ENCODE data around the gene SEMA4A. TPM values are rescaled to one million over a fixed set of nuclear protein-coding genes. Genes with fewer than 3 reads are reported as not detected.

Gene SEMA4A
- total RNA-seq, 1 experiment from 2014 or later, result 1.5 TPM

DNA sequence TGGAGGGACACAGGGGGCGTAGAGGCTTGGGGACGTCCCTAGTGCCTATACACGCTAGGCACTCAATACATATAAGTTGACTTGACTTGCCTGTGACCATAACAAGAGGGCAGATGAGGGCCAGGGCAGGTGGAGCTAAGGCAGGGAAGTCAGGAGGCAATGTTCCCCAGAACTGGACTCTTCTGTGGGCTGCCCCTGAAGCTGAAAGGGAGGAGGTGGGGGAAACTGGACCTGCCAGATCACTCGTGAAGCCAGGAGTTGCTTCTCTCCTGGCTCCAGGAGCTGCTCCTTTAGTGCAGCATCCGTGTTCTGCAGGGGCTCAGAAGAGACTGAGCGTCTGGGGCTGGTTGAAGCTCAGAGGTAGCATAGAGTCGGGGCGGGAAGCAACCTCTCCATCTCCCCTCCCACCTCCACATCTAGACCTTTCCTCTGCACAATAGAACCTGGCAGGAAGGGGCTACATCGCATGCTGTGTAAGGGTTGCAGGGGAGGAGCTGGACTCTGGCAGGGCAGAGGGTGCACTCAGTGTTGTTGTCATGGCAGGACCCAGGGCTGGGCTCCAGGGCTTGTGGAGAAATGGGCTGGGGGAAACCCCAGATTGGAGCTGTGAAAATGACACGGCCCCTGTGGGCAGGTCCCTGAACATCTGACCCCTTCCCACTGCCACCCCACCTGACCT lies 2.9 kb upstream of the SEMA4A start:
- peaks cover 36% of the 10 kb centered on the region for H3K36me3 Mint-ChIP-seq (ENCODE audit: insufficient read depth, unreplicated experiment)
- no peak for TF ChIP-seq CTCF (IDR thresholded peaks at IDR 0.05; ENCODE audit: unreplicated experiment)
- no peak for DNase-seq (ENCODE audit: unreplicated experiment)
- peaks cover 16% of the 10 kb centered on the region for H3K4me1 Mint-ChIP-seq (ENCODE audit: insufficient read depth, unreplicated experiment)
- H3K27me3 Mint-ChIP-seq (ENCODE audit: insufficient read depth, unreplicated experiment), result no peaks in the 10 kb centered on the region
- intact Hi-C loops (cut with micrococcal nuclease), result no loop called here
- no peak overlapping the region for H3K4me3 Mint-ChIP-seq (ENCODE audit: unreplicated experiment)
- H3K27ac Mint-ChIP-seq (ENCODE audit: low read depth, unreplicated experiment), result no peak overlapping the region
- ChIA-PET POLR2A (interaction anchor here (0.6 to 2.6 kb wide), 7 partner anchors 9 to 84 kb away, joined by 3 to 12 read pairs (median 4); no protein-coding TSS in a partner anchor), CTCF (interaction anchor here (0.5 to 46.2 kb wide), 12 partner anchors 9 to 1096 kb away, joined by 3 to 1892 read pairs (median 4); partner anchors contain the start of genes MEX3A and RAB25)
- H3K9me3 Mint-ChIP-seq (ENCODE audit: unreplicated experiment), result no peaks in the 10 kb centered on the region
- no TSS peak for BruUV-seq (replicated peaks)

DNA sequence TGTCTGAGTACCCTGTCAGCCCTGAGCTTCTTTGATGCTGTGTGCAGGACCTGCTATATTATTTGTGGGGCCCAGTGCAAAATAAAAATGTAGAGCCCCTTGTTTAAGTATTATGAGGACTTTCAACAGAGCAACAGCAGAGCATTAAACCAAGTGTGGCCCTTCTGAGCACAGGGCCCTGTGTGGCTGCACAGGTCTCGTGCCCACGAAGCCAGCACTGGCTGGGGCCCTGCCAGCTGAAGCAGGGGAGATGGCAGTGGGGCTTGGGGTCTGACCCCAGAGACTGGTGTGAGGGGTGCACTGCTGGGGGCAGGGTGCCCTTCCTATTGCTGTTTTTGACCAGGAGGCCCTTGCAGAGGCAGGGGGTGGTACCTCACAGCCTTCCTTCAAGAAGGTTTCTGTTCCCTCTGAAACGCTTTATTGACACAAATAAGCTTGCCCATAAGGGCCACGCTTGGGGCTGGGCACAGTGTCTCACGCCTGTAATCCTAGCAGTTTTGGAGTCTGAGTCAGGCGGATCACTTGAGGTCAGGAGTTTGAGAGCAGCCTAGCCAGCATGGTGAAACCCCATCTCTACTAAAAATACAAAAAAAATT lies 2.2 kb upstream of the SEMA4A start:
- no peak for TF ChIP-seq CTCF (IDR thresholded peaks at IDR 0.05; ENCODE audit: unreplicated experiment)
- intact Hi-C loops (cut with micrococcal nuclease), result no loop called here
- Mint-ChIP-seq H3K4me3 (ENCODE audit: unreplicated experiment) (no peak overlapping the region), H3K27ac (ENCODE audit: low read depth, unreplicated experiment) (no peak overlapping the region), H3K36me3 (ENCODE audit: insufficient read depth, unreplicated experiment) (peaks cover 28% of the 10 kb centered on the region), H3K27me3 (ENCODE audit: insufficient read depth, unreplicated experiment) (no peaks in the 10 kb centered on the region), H3K9me3 (ENCODE audit: unreplicated experiment) (no peaks in the 10 kb centered on the region), H3K4me1 (ENCODE audit: insufficient read depth, unreplicated experiment) (peaks cover 9% of the 10 kb centered on the region)
- CTCF ChIA-PET, result interaction anchor here (0.6 to 46.2 kb wide), 6 partner anchors 14 to 1097 kb away, joined by 3 to 1892 read pairs (median 10); partner anchors contain the start of gene MEX3A
- POLR2A ChIA-PET, result interaction anchor here (0.7 to 2.6 kb wide), 6 partner anchors 9 to 74 kb away, joined by 3 to 12 read pairs (median 4); no protein-coding TSS in a partner anchor
- DNase-seq (ENCODE audit: unreplicated experiment), result peak; percentile 60
- no TSS peak for BruUV-seq (replicated peaks)

- Mint-ChIP-seq H3K9me3 (ENCODE audit: unreplicated experiment) (no peaks in the 10 kb centered on the region), H3K27ac (ENCODE audit: low read depth, unreplicated experiment) (no peak overlapping the region), H3K27me3 (ENCODE audit: insufficient read depth, unreplicated experiment) (peaks cover 4% of the 10 kb centered on the region), H3K4me1 (ENCODE audit: insufficient read depth, unreplicated experiment) (no peaks in the 10 kb centered on the region), H3K4me3 (ENCODE audit: unreplicated experiment) (no peak overlapping the region), H3K36me3 (ENCODE audit: insufficient read depth, unreplicated experiment) (peaks cover 15% of the 10 kb centered on the region)
- no TSS peak for BruUV-seq (replicated peaks)
- intact Hi-C loops (cut with micrococcal nuclease), result no loop called here
- no peak for DNase-seq (ENCODE audit: unreplicated experiment)
- ChIA-PET CTCF (interaction anchor here (1.0 to 46.2 kb wide), 4 partner anchors 8 to 82 kb away, joined by 3 to 1892 read pairs (median 100); partner anchors contain the start of gene MEX3A), POLR2A (interaction anchor here (0.6 to 1.7 kb wide), 6 partner anchors 9 to 130 kb away, joined by 3 to 6 read pairs (median 4); partner anchors contain the start of gene SMG5)
- TF ChIP-seq CTCF (IDR thresholded peaks at IDR 0.05; ENCODE audit: unreplicated experiment), result no peak
Observed at GRCh38 chr1:156152628-156153027, 757 bp upstream of the SEMA4A start.

GRCh38 chr1:156154317-156154749 lies 948 bp downstream of the SEMA4A start:
- intact Hi-C loops (cut with micrococcal nuclease), result no loop called here
- no peak for TF ChIP-seq CTCF (IDR thresholded peaks at IDR 0.05; ENCODE audit: unreplicated experiment)
- Mint-ChIP-seq H3K4me3 (ENCODE audit: unreplicated experiment) (no peak overlapping the region), H3K27me3 (ENCODE audit: insufficient read depth, unreplicated experiment) (peaks cover 12% of the 10 kb centered on the region), H3K9me3 (ENCODE audit: unreplicated experiment) (no peaks in the 10 kb centered on the region), H3K4me1 (ENCODE audit: insufficient read depth, unreplicated experiment) (no peaks in the 10 kb centered on the region), H3K36me3 (ENCODE audit: insufficient read depth, unreplicated experiment) (peaks cover 12% of the 10 kb centered on the region), H3K27ac (ENCODE audit: low read depth, unreplicated experiment) (no peak overlapping the region)
- no TSS peak for BruUV-seq (replicated peaks)
- no peak for DNase-seq (ENCODE audit: unreplicated experiment)
- POLR2A ChIA-PET, result interaction anchor here (0.6 to 1.0 kb wide), 4 partner anchors 11 to 72 kb away, joined by 3 to 4 read pairs (median 3); partner anchors contain the start of gene PMF1
- CTCF ChIA-PET, result interaction anchor here (0.5 to 46.2 kb wide), 8 partner anchors 7 to 330 kb away, joined by 3 to 1892 read pairs (median 6); partner anchors contain the start of gene MEX3A

Data from MCF 10A (cell line).